HEK293 (cell line): ENCODE results near the gene CDYL2.

Experiments
- CTCF ChIA-PET: fragments of 350-600 bp; formaldehyde crosslinking; extraction: SDS; loops from one replicate; lab custom pipeline; 2021; ENCODE audit warnings: antibody characterized with exemption; lab: Yijun Ruan, JAX
- POLR2A ChIA-PET: fragments of 300-600 bp; formaldehyde crosslinking; extraction: SDS; loops from one replicate; lab custom pipeline; 2020; ENCODE audit warnings: antibody characterized with exemption, inconsistent platforms; lab: Yijun Ruan, JAX
- H3K27ac ChIP-seq: fragments of 200-500 bp; sonication (Bioruptor generic); 2 replicates; pipeline ENCODE4 v1.5.1; 2014; ENCODE audit warnings: low read depth, low read length, control low read depth, inconsistent platforms; ENCODE audit errors: extremely low read depth
- H3K36me3 ChIP-seq, 2 experiments: fragments of 200-500 bp in 1 of 2; sonication (Bioruptor generic) in 1 of 2; 1 replicate in 1 of 2; 2 replicates in 1 of 2; pipeline ENCODE4 v1.5.1; 2014 to 2017; ENCODE audit warnings: inconsistent platforms in 2 of 2, low read length in 2 of 2; ENCODE audit not compliant: control insufficient read depth in 2 of 2, insufficient read depth in 1 of 2
- H3K4me1 ChIP-seq: fragments of 200-500 bp; sonication (Bioruptor generic); 2 replicates; pipeline ENCODE4 v1.5.1; 2014; ENCODE audit warnings: mild to moderate bottlenecking, low read length, inconsistent platforms; ENCODE audit not compliant: control insufficient read depth, insufficient read depth
- H3K4me3 ChIP-seq: 2 replicates; pipeline ENCODE4 v1.5.1; 2011; ENCODE audit warnings: low read depth, mild to moderate bottlenecking, control low read depth, low read length, moderate library complexity
- H3K9me3 ChIP-seq: fragments of 200-500 bp; sonication (Bioruptor generic); 2 replicates; pipeline ENCODE4 v1.5.1; 2014; ENCODE audit warnings: low read depth, low read length, inconsistent platforms; ENCODE audit not compliant: control insufficient read depth, insufficient read depth
- GLIS1 ChIP-seq: fragments of 450-650 bp; formaldehyde crosslinking; IDR thresholded peaks from 2 replicates; pipeline ENCODE4 v1.5.1; 2016; ENCODE audit warnings: missing biosample characterization, missing genetic modification characterization
- GLIS2 ChIP-seq: fragments of 450-650 bp; formaldehyde crosslinking; IDR thresholded peaks from 2 replicates; pipeline ENCODE4 v1.5.1; 2016; ENCODE audit warnings: missing biosample characterization, missing genetic modification characterization
- SALL2 ChIP-seq: fragments of 450-650 bp; formaldehyde crosslinking; IDR thresholded peaks from 2 replicates; pipeline ENCODE4 v1.5.0; 2017; ENCODE audit warnings: missing biosample characterization, mild to moderate bottlenecking, missing genetic modification characterization, borderline replicate concordance
- ZBTB6 ChIP-seq: fragments of 450-650 bp; formaldehyde crosslinking; IDR thresholded peaks from 2 replicates; pipeline ENCODE4 v1.5.1; 2017; ENCODE audit warnings: missing biosample characterization, missing genetic modification characterization
- ZIC2 ChIP-seq: fragments of 450-650 bp; formaldehyde crosslinking; IDR thresholded peaks from 2 replicates; pipeline ENCODE4 v1.5.1; 2016; ENCODE audit warnings: missing biosample characterization, missing genetic modification characterization
- ZNF114 ChIP-seq: fragments of 450-650 bp; formaldehyde crosslinking; IDR thresholded peaks from 2 replicates; pipeline ENCODE4 v1.5.0; 2017; ENCODE audit warnings: missing biosample characterization, missing genetic modification characterization
- ZNF391 ChIP-seq: fragments of 450-650 bp; formaldehyde crosslinking; IDR thresholded peaks from 2 replicates; pipeline ENCODE4 v1.5.1; 2016; ENCODE audit warnings: low read depth, missing biosample characterization, missing genetic modification characterization, borderline replicate concordance
- ZNF610 ChIP-seq: fragments of 450-650 bp; formaldehyde crosslinking; IDR thresholded peaks from 2 replicates; pipeline ENCODE4 v1.5.1; 2016; ENCODE audit warnings: missing biosample characterization, missing genetic modification characterization, borderline replicate concordance
- ZNF747 ChIP-seq: fragments of 450-650 bp; formaldehyde crosslinking; IDR thresholded peaks from 2 replicates; pipeline ENCODE4 v1.5.1; 2016; ENCODE audit warnings: missing biosample characterization, missing genetic modification characterization
- TF ChIP-seq, protein P1 (sequence below): fragments of 450-650 bp; formaldehyde crosslinking; IDR thresholded peaks from 2 replicates; pipeline ENCODE4 v1.5.1; 2016; ENCODE audit warnings: missing biosample characterization, missing genetic modification characterization
- TF ChIP-seq, protein P2 (sequence below): fragments of 450-650 bp; formaldehyde crosslinking; IDR thresholded peaks from 2 replicates; pipeline ENCODE4 v1.5.1; 2017; ENCODE audit warnings: missing biosample characterization, missing genetic modification characterization
- TF ChIP-seq, protein P3 (sequence below): fragments of 450-650 bp; formaldehyde crosslinking; IDR thresholded peaks from 2 replicates; pipeline ENCODE4 v1.5.1; 2016; ENCODE audit warnings: missing biosample characterization, missing genetic modification characterization, low read depth

CDYL2 gene

GRCh38 chr16:80705596-80705995 is 98.8 kb downstream of the CDYL2 start:
- no peaks in the 10 kb centered on the region for H3K36me3 ChIP-seq
- no peak overlapping the region for H3K4me3 ChIP-seq
- TF ChIP-seq ZNF610 (tag by site-specific recombination), result no peak
- TF ChIP-seq ZIC2 (tag by site-specific recombination), result no peak
- TF ChIP-seq, protein P1, sequence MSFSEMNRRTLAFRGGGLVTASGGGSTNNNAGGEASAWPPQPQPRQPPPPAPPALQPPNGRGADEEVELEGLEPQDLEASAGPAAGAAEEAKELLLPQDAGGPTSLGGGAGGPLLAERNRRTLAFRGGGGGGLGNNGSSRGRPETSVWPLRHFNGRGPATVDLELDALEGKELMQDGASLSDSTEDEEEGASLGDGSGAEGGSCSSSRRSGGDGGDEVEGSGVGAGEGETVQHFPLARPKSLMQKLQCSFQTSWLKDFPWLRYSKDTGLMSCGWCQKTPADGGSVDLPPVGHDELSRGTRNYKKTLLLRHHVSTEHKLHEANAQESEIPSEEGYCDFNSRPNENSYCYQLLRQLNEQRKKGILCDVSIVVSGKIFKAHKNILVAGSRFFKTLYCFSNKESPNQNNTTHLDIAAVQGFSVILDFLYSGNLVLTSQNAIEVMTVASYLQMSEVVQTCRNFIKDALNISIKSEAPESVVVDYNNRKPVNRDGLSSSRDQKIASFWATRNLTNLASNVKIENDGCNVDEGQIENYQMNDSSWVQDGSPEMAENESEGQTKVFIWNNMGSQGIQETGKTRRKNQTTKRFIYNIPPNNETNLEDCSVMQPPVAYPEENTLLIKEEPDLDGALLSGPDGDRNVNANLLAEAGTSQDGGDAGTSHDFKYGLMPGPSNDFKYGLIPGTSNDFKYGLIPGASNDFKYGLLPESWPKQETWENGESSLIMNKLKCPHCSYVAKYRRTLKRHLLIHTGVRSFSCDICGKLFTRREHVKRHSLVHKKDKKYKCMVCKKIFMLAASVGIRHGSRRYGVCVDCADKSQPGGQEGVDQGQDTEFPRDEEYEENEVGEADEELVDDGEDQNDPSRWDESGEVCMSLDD, result no peak
- no peak for TF ChIP-seq GLIS1 (tag by site-specific recombination)
- TF ChIP-seq ZBTB6 (tag by site-specific recombination), result no peak
- no peak for TF ChIP-seq GLIS2 (tag by site-specific recombination)
- no peak for TF ChIP-seq SALL2 (tag by site-specific recombination)
- no peak for TF ChIP-seq ZNF114 (tag by site-specific recombination)
- no peak for TF ChIP-seq ZNF747 (tag by site-specific recombination)
- TF ChIP-seq, protein P2, sequence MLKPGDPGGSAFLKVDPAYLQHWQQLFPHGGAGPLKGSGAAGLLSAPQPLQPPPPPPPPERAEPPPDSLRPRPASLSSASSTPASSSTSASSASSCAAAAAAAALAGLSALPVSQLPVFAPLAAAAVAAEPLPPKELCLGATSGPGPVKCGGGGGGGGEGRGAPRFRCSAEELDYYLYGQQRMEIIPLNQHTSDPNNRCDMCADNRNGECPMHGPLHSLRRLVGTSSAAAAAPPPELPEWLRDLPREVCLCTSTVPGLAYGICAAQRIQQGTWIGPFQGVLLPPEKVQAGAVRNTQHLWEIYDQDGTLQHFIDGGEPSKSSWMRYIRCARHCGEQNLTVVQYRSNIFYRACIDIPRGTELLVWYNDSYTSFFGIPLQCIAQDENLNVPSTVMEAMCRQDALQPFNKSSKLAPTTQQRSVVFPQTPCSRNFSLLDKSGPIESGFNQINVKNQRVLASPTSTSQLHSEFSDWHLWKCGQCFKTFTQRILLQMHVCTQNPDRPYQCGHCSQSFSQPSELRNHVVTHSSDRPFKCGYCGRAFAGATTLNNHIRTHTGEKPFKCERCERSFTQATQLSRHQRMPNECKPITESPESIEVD (tag by site-specific recombination), result no peak
- TF ChIP-seq, all 188 proteins: peak for 0
- CTCF ChIA-PET, result no interaction called here
- H3K9me3 ChIP-seq, result no peaks in the 10 kb centered on the region
- POLR2A ChIA-PET, result no interaction called here
- H3K27ac ChIP-seq, result no peak overlapping the region
- H3K4me1 ChIP-seq, result peaks cover 4% of the 10 kb centered on the region; the same call in 1 of the 2 replicates

DNA sequence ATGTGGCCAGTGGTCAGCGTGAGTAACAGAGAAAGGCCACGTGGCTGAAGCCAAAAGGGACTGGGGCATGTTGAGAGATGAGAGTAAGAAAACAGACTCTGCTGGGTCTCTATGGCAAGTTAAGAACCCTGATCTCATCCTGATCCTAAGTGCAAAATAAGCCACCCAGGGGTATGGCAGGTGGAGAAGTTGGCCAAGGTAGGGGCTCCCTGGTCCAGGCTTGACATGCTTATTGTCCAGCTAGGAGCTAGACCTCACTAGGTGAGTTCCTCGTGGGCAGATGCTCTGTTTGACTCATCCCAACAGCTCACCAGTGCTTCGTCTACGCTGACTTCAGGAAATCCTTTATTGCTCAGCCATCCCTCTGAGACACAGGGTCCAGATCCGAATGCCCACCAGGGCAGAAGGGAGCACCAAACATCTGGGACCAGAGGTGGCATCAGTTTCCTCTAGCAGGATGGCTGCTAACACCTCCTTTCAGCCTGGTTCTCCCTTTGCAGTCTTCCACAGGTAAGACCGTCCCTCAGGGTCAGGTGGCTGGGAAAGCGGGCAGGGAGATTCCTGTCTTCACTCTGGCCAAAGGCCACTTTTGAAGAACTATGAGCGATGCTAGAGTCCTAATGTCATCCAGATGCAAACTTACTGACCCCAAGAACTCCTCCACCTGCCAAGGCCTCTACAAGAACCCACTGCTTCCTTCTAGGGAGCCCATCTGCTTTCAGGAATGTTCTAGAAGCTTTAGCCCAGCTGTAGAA is 99.5 kb downstream of the CDYL2 start:
- H3K9me3 ChIP-seq, result no peaks in the 10 kb centered on the region
- peaks cover 4% of the 10 kb centered on the region; the same call in 1 of the 2 replicates for H3K4me1 ChIP-seq
- no peak overlapping the region for H3K27ac ChIP-seq
- no peak for TF ChIP-seq ZNF391
- TF ChIP-seq, protein P3, sequence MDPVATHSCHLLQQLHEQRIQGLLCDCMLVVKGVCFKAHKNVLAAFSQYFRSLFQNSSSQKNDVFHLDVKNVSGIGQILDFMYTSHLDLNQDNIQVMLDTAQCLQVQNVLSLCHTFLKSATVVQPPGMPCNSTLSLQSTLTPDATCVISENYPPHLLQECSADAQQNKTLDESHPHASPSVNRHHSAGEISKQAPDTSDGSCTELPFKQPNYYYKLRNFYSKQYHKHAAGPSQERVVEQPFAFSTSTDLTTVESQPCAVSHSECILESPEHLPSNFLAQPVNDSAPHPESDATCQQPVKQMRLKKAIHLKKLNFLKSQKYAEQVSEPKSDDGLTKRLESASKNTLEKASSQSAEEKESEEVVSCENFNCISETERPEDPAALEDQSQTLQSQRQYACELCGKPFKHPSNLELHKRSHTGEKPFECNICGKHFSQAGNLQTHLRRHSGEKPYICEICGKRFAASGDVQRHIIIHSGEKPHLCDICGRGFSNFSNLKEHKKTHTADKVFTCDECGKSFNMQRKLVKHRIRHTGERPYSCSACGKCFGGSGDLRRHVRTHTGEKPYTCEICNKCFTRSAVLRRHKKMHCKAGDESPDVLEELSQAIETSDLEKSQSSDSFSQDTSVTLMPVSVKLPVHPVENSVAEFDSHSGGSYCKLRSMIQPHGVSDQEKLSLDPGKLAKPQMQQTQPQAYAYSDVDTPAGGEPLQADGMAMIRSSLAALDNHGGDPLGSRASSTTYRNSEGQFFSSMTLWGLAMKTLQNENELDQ (tag by site-specific recombination), result no peak
- no peaks in the 10 kb centered on the region for H3K36me3 ChIP-seq
- ChIA-PET CTCF (interaction anchor here (0.6 kb wide), 1 partner anchor 177 kb away, joined by 3 read pairs; no protein-coding TSS in a partner anchor), POLR2A (no interaction called here)
- H3K4me3 ChIP-seq, result no peak overlapping the region
